Measurements from ENCODE around the gene QSER1.
"Not testable (repeated sequence)": the region's sequence is repeated elsewhere in the genome, so short reads cannot be mapped to it uniquely, and the experiment has no call there.

The QSER1 gene

DNA sequence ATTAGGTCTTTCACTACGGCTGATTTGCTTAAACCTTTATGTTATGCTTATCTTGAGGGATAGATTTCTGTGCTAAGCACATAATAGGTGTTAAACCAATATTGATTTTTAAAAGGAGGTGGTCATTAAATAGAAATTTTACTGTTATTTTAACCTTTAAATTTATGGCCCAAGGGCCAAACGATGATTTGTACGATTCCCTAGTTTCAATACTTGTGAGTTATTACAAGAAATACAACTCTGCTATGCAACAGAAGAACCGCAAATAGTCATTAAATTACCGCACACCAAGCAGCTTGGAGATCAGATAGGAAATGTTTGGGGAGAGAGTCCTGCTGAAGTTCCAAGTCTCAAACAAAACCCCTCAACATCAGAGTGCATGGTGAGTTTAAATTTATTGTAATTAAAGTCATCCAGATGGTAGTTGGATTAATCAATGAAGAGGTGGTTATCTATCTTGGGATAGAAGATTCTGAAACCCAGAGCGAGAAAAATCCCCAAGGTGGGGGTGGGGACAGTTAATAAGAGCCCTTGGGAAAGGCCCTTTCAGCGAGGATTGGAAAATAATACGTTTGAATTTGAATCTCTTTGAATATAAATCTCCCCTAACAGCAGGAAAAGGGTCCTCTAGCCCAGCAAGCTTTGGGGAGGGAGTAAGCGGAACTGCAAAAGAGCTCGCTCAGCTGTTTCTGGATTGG lies 805 bp upstream of the QSER1 start:
- DNase-seq, result peak; percentile 81

DNA sequence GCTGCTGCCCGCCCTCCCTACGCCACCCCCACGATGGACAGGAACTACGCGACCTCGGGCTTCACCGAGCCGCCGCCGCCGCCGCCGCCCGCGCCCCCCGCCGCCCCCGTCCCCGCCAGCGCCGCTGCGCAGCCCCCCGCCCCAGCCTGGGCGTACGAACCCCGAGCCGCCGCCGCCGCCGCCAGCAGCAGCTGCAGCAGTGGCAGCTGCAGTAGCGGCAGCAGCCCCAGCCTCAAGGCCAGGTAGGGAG lies 407 bp downstream of the QSER1 start:
- no peak for DNase-seq

DNA sequence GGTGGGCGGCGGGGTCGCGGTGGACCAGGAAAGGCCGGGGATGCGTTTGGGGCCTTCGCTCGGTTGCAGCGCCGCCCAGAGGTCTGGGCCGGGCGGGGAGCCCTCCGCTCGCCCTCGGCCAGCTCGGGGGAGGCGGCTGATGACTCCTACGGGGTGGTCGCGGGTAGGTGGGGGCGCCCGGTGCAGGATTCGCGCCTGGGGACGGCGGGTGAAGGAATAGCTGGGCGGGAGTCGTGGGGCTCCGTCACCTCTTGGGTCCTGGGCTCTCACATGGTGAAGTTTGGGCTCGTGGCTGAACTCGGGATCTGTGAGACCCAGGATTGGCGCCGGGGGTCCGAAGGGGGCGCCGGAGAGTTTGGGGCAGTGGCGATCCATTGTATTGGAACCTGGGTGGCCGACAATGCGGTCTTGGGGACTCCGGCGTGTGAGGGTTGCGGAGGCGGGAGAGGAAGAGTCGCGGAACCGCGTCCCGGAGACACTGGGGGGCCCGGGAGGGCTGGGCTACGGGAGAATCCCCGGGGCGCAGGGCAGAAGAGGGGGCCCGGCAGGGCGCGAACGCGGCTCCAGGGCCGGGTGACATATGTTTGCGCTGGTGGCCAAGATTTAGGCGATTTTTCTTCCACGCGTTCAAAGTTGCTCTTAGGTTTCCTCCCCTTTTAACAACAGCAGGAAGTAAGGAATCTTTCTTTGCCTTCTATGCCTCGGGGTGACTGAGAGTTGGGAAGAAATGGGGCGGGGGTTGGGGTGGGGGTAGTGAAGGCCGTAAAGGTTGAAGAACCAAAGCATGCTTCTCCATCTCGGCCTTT lies 935 bp downstream of the QSER1 start:
- no peak for DNase-seq

DNA sequence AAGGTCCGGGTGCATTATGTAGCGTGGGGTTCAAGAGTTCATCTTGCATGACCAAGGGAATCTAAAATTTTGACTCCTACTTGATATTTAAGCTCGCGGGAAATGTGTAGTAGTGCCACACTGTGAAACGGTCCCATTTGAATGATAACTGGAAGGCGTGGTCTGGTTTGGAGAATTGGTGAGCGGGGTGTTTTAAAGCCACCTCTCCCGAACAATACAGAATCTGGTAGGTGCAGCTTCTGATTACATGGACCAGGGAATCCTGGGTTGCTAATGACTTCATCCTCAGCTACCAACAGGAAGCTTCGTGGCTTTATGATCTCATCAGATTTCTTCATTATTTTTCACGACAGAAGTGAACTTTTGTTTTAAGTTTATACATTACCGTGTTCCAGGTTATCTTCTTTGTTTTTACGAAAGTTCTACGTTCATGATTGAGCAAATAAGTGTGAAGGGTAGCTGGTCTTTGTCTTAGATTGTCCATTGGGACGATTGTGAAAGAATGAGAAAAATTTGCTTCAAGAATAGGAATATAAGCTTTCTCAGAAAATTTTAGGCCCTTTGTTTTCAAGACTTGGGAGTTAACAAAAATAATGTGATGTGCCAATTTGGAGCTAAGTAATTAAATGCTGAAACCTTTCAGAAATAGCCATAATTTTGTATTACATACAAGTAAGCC lies 1.7 kb downstream of the QSER1 start:
- peak; percentile 44 for DNase-seq

DNA sequence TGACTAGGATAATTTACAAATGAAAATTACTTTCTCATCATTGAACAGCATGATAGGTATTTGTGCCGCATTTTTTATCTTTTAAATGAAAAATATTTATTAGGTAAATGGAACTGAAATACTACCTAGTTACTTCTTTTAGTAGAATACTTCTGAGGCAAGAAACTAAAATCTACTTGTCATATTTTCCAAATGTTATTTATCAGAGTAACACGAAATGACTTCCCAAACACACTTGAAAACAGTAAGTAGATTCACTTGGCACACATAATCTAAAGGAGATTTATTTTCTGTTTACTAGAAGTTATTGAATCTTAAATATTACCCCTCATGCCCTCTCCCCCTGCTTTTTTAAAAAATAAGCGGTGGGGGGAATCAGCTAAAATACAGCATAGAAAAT lies 2.3 kb downstream of the QSER1 start:
- no peak for DNase-seq

DNA sequence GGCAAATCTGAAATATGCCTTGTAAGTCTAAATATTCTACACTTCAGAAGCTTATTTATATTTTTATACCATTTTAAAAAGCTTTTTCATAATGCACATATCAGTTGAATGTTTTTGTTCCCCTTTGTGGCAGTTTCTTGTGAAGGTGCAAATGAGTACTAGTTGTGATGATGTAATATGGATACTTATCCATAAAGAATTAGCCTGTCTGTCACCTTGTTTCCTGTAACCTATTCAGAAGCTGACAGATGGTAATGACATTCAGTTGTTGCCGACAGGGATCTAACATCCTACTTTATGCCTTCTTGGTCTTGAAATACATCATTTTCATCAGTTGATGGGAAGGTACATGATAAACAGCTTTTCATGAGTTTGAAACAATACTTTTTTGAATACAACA lies 2.9 kb downstream of the QSER1 start:
- DNase-seq, result no peak

DNA sequence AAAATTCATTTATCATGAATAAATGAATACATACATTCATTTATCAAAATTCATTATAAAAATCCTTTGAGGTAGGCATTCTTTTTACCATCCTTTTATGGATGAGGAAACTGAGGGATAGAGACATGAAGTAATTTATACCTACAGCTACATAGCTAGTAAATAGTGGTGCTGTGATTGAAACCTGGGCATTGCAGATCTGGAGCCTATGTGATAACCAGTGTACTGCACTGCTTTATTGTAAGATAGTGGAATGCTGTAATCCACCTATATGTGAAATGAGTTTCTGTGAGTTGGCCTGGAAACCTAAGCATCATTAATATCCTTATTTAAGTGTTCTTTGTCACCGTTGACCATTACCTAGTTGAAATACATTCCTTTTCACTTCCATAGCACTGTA lies 4.5 kb downstream of the QSER1 start:
- DNase-seq, result no peak

DNA sequence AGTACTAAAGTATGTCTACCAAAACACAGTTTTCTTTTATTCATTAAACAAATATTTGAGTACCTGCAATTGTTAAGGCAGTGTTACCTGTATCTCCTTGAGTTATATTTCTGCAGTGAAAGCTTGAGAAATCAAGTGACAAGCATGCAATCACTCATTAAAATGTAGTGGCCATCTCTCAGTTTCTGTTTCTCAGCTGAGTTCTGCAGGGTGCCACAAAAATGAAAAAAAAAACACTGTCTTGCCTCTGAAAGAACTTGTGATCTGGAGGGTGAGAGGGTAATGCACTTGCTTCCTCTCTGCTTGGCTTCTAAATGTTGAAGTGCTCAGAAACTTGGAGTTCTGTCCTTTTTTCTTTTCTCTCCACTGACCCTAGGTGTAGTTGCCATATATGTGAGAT lies 6.8 kb downstream of the QSER1 start:
- DNase-seq, result no peak

DNA sequence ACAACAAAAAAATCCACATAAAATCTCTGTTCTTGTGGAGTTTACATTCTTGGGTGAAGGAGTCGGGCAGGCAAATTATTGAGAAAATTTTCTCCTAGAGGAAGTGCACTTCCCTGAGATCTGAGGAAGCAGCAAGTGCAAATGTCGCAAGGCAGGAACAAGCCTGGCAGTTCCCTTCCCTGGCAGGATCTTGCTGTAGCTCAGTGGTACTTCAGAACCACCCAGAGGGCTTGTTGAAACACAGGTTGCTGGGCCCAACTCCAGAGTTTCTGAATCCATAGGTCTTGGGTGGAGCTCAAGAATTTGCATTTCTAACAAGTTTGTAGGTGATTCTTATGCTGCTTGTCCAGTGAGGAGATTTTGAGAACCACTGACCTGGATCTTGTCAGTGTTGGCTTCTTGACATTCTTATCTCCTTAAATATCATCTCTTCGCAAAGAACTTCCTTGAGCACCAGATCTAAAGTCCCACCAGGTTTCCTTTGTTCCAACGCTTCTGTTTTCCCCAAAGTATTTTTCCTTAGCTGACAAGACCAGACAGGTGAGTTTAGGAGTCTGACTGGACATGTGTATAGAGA lies 9.6 kb downstream of the QSER1 start:
- DNase-seq, result no peak

DNA sequence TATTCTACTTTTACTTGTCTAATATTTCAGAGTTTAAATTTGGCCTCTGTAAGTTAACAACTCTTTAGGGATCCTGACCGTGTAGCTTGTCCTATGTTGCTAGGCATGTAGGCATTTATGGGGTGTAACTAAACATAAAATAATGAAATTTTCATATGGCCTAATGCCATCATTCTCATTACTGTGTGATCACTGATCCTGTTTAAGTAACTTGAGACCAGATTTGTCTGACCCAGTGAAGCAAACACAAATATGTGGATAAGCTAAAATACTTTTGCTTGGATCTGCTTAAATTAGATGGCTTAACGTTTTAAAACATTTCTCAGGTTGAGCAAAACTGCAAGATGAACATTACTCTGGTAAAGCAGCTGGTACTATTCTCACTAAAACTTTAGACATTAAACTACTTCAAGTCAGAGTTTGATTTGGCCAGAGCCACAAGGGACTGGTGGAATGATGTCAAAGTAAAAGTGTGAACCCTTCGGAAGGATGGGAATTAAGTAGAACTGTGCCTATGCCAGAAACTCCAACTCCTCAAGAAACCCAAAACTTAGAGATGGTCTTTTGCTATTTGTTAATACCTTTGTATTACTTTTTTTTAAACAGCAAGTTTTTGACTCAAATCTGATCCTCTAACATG lies 12.5 kb downstream of the QSER1 start:
- no peak for DNase-seq

DNA sequence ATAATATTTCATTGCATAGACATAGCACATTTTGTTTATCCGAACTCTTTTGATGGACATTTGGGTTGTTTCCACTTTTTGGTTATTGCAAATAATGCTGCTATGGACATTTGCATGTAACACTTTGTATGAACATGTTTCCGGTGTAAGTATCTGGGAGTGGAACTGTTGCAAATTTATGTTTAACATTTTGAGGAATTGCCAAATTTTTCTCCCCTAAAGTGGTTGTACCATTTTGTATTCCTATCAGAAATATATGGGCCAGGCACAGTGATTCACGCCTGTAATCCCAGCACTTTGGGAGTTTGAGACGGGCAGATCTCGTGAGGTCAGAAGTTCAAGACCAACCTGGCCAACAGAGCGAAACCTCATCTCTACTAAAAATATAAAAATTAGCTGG lies 16.0 kb downstream of the QSER1 start:
- DNase-seq, result no peak

DNA sequence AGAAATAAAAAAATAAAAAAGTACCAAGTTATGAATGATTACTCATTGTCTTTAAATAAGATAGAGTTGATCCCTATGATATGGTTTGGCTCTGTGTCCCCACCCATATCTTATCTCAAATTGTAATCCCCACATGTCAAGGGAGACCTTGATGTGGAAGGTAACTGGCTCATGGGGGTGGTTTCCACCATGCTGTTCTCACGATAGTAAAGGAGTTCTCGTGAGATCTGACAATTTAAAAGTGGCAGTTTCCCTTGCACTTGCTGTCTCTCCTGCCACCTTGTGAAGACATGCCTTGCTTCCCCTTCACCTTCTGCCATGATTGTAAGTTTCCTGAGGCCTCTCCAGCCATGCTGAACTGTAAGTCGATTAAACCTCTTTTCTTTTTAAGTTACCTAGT lies 18.8 kb downstream of the QSER1 start:
- DNase-seq, result no peak

DNA sequence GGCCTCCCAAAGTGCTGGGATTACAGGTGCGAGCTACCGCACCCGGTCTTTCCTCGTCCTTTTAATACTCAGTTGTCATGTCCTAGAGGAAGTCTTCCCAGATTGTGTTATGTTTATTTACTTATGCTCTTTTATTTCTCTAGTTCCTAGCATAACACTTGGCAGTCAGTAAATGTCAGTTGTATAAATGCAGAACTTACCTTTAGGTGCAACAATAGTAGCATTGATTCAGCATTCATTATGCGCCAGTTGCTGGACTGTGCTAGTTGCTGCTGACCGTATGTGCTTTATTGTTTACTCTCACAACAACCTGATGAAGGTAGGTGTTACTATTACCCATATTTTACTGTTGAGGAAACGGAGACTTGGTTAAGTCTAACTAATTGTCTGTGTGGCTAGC lies 20.8 kb downstream of the QSER1 start:
- DNase-seq, result no peak

DNA sequence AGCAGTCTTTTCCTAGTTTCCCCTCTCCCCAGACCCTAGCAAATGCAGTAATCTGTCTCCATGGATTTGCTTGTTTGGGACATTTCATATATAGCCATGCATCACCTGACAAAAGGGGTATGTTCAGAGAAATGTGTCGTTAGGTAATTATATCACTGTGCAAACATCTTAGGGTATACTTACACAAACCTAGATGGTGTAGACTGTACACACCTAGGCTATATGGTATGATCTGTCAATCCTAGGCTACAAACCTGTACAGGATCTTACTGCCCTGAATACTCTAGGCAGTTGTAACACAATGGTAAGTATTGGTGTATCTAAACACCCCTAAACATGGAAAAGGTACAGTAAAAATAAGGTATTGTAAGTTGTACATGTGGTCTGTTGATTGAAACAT lies 23.8 kb downstream of the QSER1 start:
- DNase-seq, result no peak

DNA sequence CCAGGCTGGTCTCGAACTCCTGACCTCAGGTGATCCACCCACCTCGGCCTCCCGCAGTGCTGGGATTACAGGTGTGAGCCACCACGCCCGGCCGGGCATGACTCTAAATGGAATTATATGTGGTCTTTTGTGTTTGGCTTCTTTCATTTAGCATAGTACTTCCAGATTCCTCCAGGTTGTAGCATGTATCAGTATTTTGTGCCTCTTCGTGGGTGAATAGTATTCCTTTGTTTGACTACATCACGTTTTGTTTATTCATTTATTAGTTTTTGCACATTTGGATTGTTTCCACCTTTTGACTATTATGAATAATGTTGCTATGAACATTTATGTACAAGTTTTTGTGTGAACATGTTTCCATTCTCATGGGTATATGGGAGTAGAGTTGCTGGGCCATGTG lies 24.4 kb downstream of the QSER1 start:
- DNase-seq, result no peak

DNA sequence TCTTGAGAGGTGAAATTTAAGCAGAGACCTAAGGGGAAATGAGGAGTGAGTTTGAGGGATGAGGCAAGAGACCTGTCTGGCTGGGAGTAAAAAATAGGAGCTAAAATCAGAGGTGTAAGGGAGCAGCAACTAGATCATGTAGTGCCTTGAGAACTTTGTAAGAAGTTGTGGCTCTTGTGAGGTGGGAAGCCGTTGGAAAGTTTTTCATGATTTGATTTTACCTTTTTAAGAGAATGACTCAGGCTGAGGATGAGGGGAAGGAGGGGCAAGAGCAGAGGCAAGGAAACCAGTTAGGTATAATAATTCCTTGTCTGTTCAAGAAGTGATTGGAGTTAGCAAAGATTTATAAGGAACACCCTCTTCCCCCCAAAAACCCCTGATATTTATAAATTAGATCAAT lies 25.8 kb downstream of the QSER1 start:
- no peak for DNase-seq

DNA sequence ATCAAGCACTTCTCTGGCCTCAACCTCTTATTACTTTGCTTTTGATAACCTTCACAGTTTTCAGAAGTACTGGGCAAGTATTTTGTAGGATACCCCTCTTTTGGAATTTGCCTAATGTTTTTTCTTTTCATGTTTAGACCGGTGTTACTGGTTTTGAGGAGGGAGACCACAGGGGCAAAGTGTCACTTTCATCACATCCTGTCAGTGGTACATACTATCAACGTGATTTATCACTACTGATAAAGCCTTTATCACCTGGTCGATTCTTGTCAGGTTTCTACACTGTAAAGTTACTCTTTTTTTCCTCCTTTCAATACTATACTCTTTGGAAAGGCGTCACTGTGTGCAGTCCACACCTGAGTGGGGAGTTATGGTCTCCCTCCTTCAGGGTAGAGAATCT lies 26.7 kb downstream of the QSER1 start:
- DNase-seq, result no peak

DNA sequence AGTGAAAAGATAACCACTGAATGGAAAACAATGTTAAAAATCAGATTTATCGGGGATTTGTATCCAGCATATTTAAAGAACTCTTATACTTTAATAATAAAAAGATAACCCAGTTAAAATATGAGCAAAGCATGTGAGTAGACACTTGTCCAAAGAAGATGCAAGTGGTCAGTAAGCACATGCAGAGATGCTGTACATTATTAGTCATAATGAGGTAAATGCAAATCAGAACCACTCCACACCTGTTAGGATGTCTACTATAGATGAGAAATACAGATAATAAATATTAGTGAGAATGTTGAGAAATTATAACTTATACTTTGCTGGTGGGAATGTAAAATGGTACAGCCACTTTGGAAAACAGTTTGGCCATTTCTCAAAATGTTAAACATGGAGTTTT lies 28.0 kb downstream of the QSER1 start:
- no peak for DNase-seq

DNA sequence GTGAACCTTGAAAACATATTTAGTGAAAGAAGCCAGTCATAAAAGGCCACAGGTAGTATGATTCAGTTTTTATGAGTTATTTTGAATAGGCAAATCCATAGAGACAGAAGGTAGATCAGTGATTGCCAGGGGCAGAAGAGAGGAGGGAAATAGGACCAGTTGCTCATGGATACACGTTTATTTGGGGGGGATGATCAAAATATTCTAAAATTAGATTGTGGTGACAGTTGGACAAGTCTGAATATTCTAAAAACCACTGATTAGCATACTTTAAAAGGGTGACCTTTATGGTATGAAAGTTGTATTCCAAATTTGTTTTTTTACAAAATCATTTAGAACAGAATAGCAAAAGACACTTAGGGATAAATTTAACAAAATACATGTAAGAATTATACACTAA lies 28.6 kb downstream of the QSER1 start:
- no peak for DNase-seq

DNA sequence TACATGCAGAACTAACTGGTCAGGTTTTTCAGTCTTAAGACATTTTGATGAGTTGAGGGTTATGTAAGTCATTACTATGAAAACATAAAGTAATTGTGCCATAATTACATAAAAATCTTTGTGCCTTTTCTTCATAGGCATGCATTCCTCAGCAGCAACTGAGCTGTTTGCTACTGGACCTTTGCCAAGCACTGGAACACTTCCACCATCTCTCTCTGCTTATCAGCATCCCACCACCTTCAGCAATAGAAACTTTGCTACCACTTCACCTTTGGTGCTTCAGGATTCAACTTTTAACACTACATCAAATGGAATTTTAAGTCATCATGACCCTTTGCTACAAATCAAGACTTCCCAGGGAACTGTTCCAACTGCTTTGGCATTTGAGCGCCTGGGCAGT lies 39.0 kb downstream of the QSER1 start:
- no peak for DNase-seq

DNA sequence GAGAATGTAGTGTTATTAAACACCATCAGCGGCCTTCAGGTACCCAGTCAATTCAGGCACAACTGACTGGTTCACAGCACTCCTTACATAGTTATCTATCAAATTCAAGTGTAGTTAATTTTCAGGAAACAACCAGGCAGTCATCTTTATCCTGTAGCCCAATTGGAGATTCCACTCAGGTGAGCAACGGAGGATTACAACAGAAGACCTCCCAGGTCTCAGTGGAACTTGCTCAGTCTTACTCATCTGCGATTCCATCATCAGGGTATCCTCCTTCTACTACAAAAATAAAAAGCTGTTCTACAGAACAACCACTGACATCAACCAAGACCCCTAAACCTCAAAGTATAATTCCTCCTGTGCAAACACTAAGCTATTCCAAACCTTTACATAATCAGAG lies 39.6 kb downstream of the QSER1 start:
- DNase-seq, result no peak

DNA sequence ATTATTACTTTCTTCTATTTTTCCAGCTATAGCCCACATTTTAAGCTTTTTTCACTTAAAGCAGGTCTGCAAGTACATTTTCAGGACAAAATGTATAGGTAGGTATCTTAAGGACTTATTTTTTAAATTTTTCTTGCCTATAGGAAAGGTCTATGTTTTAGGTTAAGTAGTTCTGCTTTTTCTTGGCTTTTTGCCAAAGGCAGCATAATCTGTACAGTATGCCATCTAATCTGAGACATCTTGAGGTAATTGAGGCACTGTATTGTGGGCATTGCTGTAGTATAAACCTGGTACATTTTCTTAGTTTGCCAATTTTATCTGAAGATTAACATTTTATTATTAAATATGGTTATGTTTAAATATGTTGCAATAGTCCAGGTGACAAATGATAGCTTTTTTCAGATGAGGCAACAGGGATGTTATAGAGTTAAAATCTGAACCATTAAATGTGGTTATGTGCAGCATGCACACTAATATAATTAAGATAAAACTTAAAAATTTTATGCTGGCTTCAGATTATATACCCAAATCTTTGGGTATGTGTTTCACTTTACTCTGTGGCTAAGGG lies 42.9 kb downstream of the QSER1 start:
- no peak for DNase-seq

DNA sequence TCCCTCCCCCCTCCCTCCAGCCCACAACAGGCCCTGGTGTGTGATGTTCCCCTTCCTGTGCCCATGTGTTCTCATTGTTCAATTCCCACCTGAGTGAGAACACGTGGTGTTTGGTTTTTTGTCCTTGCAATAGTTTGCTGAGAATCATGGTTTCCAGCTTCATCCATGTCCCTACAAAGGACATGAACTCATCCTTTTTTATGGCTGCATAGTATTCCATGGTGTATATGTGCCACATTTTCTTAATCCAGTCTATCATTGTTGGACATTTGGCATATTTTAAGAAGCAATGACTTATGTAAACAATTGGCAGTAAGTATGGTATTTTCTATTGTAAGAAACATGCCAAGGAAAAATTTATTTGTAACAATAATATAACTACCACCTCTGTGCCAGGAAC lies 43.6 kb downstream of the QSER1 start:
- not testable (repeated sequence) for DNase-seq

All from NCI-H1417 treated with DMSO at 0.1 percent for 48 hours (cell line).